A673 (cell line): ENCODE measurements around the gene KRT77. TPM values are rescaled to one million over a fixed set of nuclear protein-coding genes. Genes with fewer than 3 reads are reported as not detected.

Experiments used
- BruUV-seq: library from RNA; stranded (reverse); fragments of 400-500 nt; replicated peaks from 2 replicates; lab custom pipeline; 2021; lab: Mats Ljungman, UMichigan
- CTCF ChIA-PET: fragments of 300-600 bp; sonication (Branson Sonifier 250); formaldehyde crosslinking; loops from one replicate; lab custom pipeline; 2022; ENCODE audit warnings: antibody characterized with exemption; lab: Charles Lee
- POLR2A ChIA-PET: fragments of 300-600 bp; sonication (Branson Sonifier 250); formaldehyde crosslinking; loops from one replicate; lab custom pipeline; 2022; ENCODE audit warnings: antibody characterized with exemption; ENCODE audit not compliant: low non-redundant PET; lab: Charles Lee
- DNase-seq: peaks from one replicate; pipeline ENCODE4 v3.0.0-alpha.2; 2015; ENCODE audit warnings: low spot score
- H3K27ac ChIP-seq: fragments of 200-600 bp; sonication (generic); 2 replicates; pipeline ENCODE4 v1.5.1; 2016; ENCODE audit warnings: mixed run types, low read depth, mild to moderate bottlenecking, mixed read lengths, antibody characterized with exemption, low read length; ENCODE audit not compliant: poor library complexity, severe bottlenecking
- H3K27me3 ChIP-seq: fragments of 200-600 bp; sonication (generic); replicated peaks from 2 replicates; pipeline ENCODE4 v1.6.1; 2017; ENCODE audit warnings: mixed run types, low read depth, mild to moderate bottlenecking, mixed read lengths, antibody characterized with exemption, low read length; ENCODE audit not compliant: insufficient read depth, poor library complexity
- H3K36me3 ChIP-seq: fragments of 200-600 bp; sonication (generic); 2 replicates; pipeline ENCODE4 v1.6.1; 2016; ENCODE audit warnings: mixed run types, mild to moderate bottlenecking, mixed read lengths, antibody characterized with exemption, low read length; ENCODE audit not compliant: insufficient read depth, poor library complexity, severe bottlenecking
- H3K4me1 ChIP-seq: fragments of 200-600 bp; sonication (generic); 2 replicates; pipeline ENCODE4 v1.6.1; 2017; ENCODE audit warnings: mixed run types, mild to moderate bottlenecking, mixed read lengths, antibody characterized with exemption, low read length; ENCODE audit not compliant: insufficient read depth, poor library complexity, severe bottlenecking
- H3K4me3 ChIP-seq: fragments of 200-600 bp; sonication (generic); 2 replicates; pipeline ENCODE4 v1.5.1; 2016; ENCODE audit warnings: low read depth, mixed run types, mild to moderate bottlenecking, mixed read lengths, low read length; ENCODE audit not compliant: poor library complexity, severe bottlenecking
- H3K9me3 ChIP-seq: fragments of 200-600 bp; sonication (generic); 2 replicates; pipeline ENCODE4 v1.6.1; 2016; ENCODE audit warnings: mixed run types, low read depth, mild to moderate bottlenecking, mixed read lengths, antibody characterized with exemption, low read length; ENCODE audit not compliant: poor library complexity, severe bottlenecking
- EZH2 ChIP-seq: fragments of 200-600 bp; sonication (generic); IDR thresholded peaks from 2 replicates; pipeline ENCODE4 v1.6.1; 2017; ENCODE audit warnings: borderline replicate concordance, low read depth, mild to moderate bottlenecking, mixed read lengths, antibody characterized with exemption, low read length; ENCODE audit not compliant: poor library complexity, severe bottlenecking
- intact Hi-C: fragments of 100-400 bp; cut with micrococcal nuclease; formaldehyde crosslinking; loops from one replicate; pipeline ENCODE4 v1.10.0; 2022; ENCODE audit not compliant: unreplicated experiment
- total RNA-seq: library from RNA; stranded (reverse); gene quantifications from 2 replicates; pipeline ENCODE4 v1.2.3, GENCODE V29; 2021
- TF ChIP-seq, protein P1 (sequence below): fragments of 300-800, 200-600 bp; sonication (generic); conservative IDR thresholded peaks from 2 replicates; pipeline ENCODE4 v1.5.1; 2017; ENCODE audit warnings: low read depth, mild to moderate bottlenecking, antibody characterized with exemption, low read length, moderate library complexity, mixed read lengths

Gene KRT77
- total RNA-seq, 1 experiment from 2014 or later, result not detected

DNA sequence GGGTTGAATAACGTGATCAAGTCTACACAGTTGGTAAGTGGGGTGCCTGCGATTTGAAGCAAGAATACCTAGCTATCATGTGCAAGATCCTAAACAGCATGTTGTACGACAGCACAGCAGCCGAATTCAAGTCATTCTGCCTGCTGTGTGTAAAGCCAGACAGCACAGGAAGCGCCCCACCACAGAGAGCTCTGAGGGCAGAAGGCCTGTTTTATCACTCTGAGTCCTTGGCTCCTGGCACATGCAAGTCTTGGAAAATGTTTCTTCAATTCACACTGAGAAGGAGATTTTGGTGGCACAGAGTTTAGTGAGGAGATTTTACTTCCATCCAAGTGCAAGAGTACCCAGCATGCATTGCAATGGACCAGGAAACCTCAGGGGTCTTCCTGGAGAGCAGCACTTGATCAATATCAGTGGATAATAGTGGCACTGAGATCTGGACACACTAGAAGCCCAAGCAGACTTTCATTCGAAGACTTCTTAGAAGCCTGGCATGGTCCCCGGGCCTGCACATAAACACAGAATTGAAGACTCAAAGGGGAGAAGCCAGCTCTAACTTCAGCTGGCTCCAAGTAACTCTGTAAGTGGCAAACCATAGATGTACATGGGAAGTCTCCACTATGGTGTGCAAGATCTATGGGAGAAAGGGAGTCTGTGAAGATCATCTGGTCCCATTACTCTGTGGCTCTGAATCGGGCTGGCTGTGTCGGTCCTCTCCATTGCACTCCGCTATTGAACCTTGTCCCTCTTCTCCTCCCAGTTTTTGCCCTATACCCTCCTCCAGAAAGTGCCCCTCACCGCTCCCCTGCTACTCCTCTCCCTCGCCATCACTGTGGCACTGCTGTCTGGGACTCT is 21.6 kb downstream of the KRT77 start:
- peaks cover 7% of the 10 kb centered on the region for H3K27me3 ChIP-seq
- TF ChIP-seq, protein P1, sequence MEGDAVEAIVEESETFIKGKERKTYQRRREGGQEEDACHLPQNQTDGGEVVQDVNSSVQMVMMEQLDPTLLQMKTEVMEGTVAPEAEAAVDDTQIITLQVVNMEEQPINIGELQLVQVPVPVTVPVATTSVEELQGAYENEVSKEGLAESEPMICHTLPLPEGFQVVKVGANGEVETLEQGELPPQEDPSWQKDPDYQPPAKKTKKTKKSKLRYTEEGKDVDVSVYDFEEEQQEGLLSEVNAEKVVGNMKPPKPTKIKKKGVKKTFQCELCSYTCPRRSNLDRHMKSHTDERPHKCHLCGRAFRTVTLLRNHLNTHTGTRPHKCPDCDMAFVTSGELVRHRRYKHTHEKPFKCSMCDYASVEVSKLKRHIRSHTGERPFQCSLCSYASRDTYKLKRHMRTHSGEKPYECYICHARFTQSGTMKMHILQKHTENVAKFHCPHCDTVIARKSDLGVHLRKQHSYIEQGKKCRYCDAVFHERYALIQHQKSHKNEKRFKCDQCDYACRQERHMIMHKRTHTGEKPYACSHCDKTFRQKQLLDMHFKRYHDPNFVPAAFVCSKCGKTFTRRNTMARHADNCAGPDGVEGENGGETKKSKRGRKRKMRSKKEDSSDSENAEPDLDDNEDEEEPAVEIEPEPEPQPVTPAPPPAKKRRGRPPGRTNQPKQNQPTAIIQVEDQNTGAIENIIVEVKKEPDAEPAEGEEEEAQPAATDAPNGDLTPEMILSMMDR, result no peak
- TF ChIP-seq EZH2, result no peak
- H3K36me3 ChIP-seq, result no peaks in the 10 kb centered on the region
- H3K27ac ChIP-seq, result no peak overlapping the region
- ChIA-PET CTCF (no interaction called here), POLR2A (interaction anchor here (0.6 kb wide), 1 partner anchor 452 kb away, joined by 4 read pairs; no protein-coding TSS in a partner anchor)
- no TSS peak for BruUV-seq
- H3K4me3 ChIP-seq, result no peak overlapping the region
- intact Hi-C loops, result no loop called here
- no peaks in the 10 kb centered on the region for H3K9me3 ChIP-seq
- H3K4me1 ChIP-seq, result no peaks in the 10 kb centered on the region
- DNase-seq, result no peak

DNA sequence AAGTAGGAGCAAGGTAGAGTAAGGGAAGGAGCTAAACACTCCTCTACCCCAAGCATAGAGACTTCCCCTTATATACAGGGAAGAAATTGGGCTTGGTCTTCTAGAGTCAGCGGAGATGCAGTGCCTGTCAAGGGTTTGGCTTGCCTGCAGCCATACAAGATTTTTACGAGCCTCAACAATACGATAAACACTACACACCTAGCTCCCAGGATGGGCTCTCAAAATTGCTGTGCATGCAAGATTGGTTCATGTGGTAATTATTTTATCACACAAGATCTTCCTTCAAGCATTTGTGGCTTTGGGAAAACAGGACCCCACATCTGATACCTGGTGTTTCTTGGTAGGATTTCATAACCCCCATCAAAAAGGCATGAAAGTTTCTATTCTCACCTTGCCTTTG is 23.0 kb downstream of the KRT77 start, which contains the start of gene KRT1:
Gene KRT1 (minus strand): TSS at position 45 of the 400 bp plus-strand sequence. CDS start 59 bp downstream, outside the sequence.
- no peak for DNase-seq
- Histone ChIP-seq H3K27ac (no peak within 1 kb of the TSS), H3K4me1 (no peaks in the 10 kb centered on the region), H3K9me3 (no peaks in the 10 kb centered on the region), H3K27me3 (peaks cover 7% of the 10 kb centered on the region), H3K4me3 (no peak within 1 kb of the TSS), H3K36me3 (no peaks in the 10 kb centered on the region)
- BruUV-seq, result no TSS peak
- intact Hi-C loops, result no loop called here
- POLR2A ChIA-PET, result no interaction called here
- TF ChIP-seq EZH2, result no peak
- TF ChIP-seq, protein P1, result no peak
- CTCF ChIA-PET, result no interaction called here

DNA sequence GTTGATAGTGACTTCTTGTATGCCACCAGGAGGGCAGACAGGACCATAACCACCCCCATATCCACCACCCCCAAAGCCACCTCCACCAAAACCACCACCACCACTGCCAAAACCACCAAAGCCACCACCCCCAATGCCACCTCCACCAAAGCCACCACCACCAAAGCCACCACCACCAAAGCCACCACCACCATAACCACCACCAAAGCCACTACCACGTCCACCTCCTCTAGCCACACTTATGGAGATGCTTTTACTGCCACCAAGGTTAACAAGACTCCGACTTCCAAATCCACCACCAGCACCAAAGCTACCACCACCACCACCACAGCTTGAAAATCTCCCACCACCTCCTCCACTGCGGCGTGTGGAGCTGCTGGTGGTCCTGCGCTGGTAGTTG is 23.4 kb downstream of the KRT77 start:
- Histone ChIP-seq H3K27me3 (peaks cover 7% of the 10 kb centered on the region), H3K4me3 (no peak overlapping the region), H3K9me3 (no peaks in the 10 kb centered on the region), H3K36me3 (no peaks in the 10 kb centered on the region), H3K27ac (no peak overlapping the region), H3K4me1 (no peaks in the 10 kb centered on the region)
- ChIA-PET POLR2A (no interaction called here), CTCF (no interaction called here)
- DNase-seq, result no peak
- intact Hi-C loops, result no loop called here
- no peak for TF ChIP-seq EZH2
- TF ChIP-seq, protein P1, result no peak
- BruUV-seq, result no TSS peak
